HepG2 (cell line): ENCODE measurements around the gene XPO1.

Source experiments
- CTCF ChIP-seq: sonication (generic); formaldehyde crosslinking; IDR thresholded peaks from 2 replicates; pipeline ENCODE4 v1.5.0; 2020; ENCODE audit warnings: mild to moderate bottlenecking, missing genetic modification reagents, moderate library complexity
- ELF3 ChIP-seq: IDR thresholded peaks from 2 replicates; pipeline ENCODE4 v1.6.1; 2016; ENCODE audit warnings: missing genetic modification reagents, missing compliant biosample characterization
- EP300 ChIP-seq, 3 experiments: sonication (generic) in 1 of 3; formaldehyde crosslinking in 1 of 3; IDR thresholded peaks; 2 replicates each; pipeline versions ENCODE4 v1.5.1 to v1.6.1; 2011 to 2020; ENCODE audit warnings: low read depth in 2 of 3, low read length in 2 of 3, borderline replicate concordance in 1 of 3, improper control_type of control experiment in 1 of 3, mild to moderate bottlenecking in 1 of 3, missing genetic modification reagents in 1 of 3, moderate library complexity in 1 of 3
- FOXP1 ChIP-seq, 2 experiments: fragments of 450-650 bp in 1 of 2; IDR thresholded peaks; 2 replicates each; pipeline ENCODE4 v1.6.1; 2017 to 2018; ENCODE audit warnings: antibody characterized with exemption in 1 of 2
- KLF16 ChIP-seq, 2 experiments: sonication (generic) in 1 of 2; formaldehyde crosslinking in 1 of 2; IDR thresholded peaks; 2 replicates each; pipeline versions ENCODE4 v1.6.1 to v1.8.0; 2016 to 2023; ENCODE audit warnings: missing genetic modification reagents in 2 of 2, missing compliant biosample characterization in 1 of 2
- MAF1 ChIP-seq: sonication (generic); formaldehyde crosslinking; IDR thresholded peaks from 2 replicates; pipeline ENCODE4 v1.5.0; 2020; ENCODE audit warnings: missing genetic modification reagents, borderline replicate concordance
- SAFB2 ChIP-seq: sonication (generic); formaldehyde crosslinking; IDR thresholded peaks from 2 replicates; pipeline ENCODE4 v1.5.1; 2020; ENCODE audit warnings: missing genetic modification reagents, low read depth, mild to moderate bottlenecking, borderline replicate concordance
- SMC3 ChIP-seq: IDR thresholded peaks from 2 replicates; pipeline ENCODE4 v1.6.1; 2011; ENCODE audit warnings: low read length, improper control_type of control experiment
- TAF1 ChIP-seq: sonication (generic); formaldehyde crosslinking; IDR thresholded peaks from 2 replicates; pipeline ENCODE4 v1.4.0; 2020; ENCODE audit warnings: missing genetic modification reagents
- UBTF ChIP-seq: sonication (generic); formaldehyde crosslinking; IDR thresholded peaks from 2 replicates; pipeline ENCODE4 v1.4.0; 2020; ENCODE audit warnings: mild to moderate bottlenecking, missing genetic modification reagents
- ZMAT3 ChIP-seq: sonication (generic); formaldehyde crosslinking; conservative IDR thresholded peaks from 2 replicates; pipeline ENCODE4 v1.7.0; 2021; ENCODE audit warnings: missing genetic modification reagents
- ZNF296 ChIP-seq: sonication (generic); formaldehyde crosslinking; conservative IDR thresholded peaks from 2 replicates; pipeline ENCODE4 v1.5.0; 2020; ENCODE audit warnings: mild to moderate bottlenecking, missing genetic modification reagents

- no peak for TF ChIP-seq SMC3
- TF ChIP-seq CTCF = no peak
- TF ChIP-seq ELF3 (CRISPR knock-in tag) = no peak
- TF ChIP-seq EP300 (IDR thresholded peaks at IDR 0.05; ENCODE audit: low read depth in 2 of 2, low read length in 2 of 2) = no peak
- TF ChIP-seq EP300 (CRISPR knock-in tag; IDR thresholded peaks at IDR 0.05; ENCODE audit: borderline replicate concordance) = no peak
- no peak for TF ChIP-seq FOXP1 (IDR thresholded peaks at IDR 0.05)
- TF ChIP-seq FOXP1 (CRISPR knock-in tag; IDR thresholded peaks at IDR 0.05) = no peak
- no peak for TF ChIP-seq SAFB2 (CRISPR knock-in tag)
- TF ChIP-seq KLF16 (CRISPR knock-in tag; IDR thresholded peaks at IDR 0.05) = no peak
- no peak for TF ChIP-seq ZMAT3 (CRISPR knock-in tag)
- no peak for TF ChIP-seq ZNF296 (CRISPR knock-in tag)
- TF ChIP-seq TAF1 (CRISPR knock-in tag) = no peak
- TF ChIP-seq UBTF (CRISPR knock-in tag) = no peak
- TF ChIP-seq MAF1 (CRISPR knock-in tag) = no peak
Measured at GRCh38 chr2:61451178-61451577, 87.0 kb downstream of the XPO1 start.
